Upper lobe of left lung (tissue), 6 donors: Measurements from ENCODE around the gene FEM1B. TPM values are rescaled to one million over a fixed set of nuclear protein-coding genes. Genes with fewer than 3 reads are reported as not detected.

Experiments used
- ATAC-seq, 2 donors: fragments of 200-7000 bp; cut with Tn5 transposase; one replicate each; pipeline ENCODE4 v1.9.1; 2022; ENCODE audit warnings: mild to moderate bottlenecking in 2 of 2, moderate library complexity in 2 of 2; ENCODE audit not compliant: low FRiP score in 2 of 2
- DNase-seq, 2 donors: peaks; one replicate each; pipeline ENCODE4 v3.0.0-alpha.2; 2019 to 2020
- H3K27ac ChIP-seq, 4 donors: fragments of 200-600 bp; sonication (generic); one replicate each; pipeline ENCODE4 v1.5.1; 2016 to 2019
- H3K27me3 ChIP-seq, 4 donors: fragments of 200-600 bp; sonication (generic); one replicate each; pipeline ENCODE4 v1.5.1; 2017 to 2019
- H3K36me3 ChIP-seq, 4 donors: fragments of 200-600 bp; sonication (generic); one replicate each; pipeline ENCODE4 v1.5.1; 2016 to 2019
- H3K4me1 ChIP-seq, 4 donors: fragments of 200-600 bp; sonication (generic); one replicate each; pipeline ENCODE4 v1.5.1; 2018 to 2019
- H3K4me3 ChIP-seq, 4 donors: fragments of 200-600 bp; sonication (generic); one replicate each; pipeline ENCODE4 v1.5.1; 2017 to 2019; ENCODE audit warnings: mild to moderate bottlenecking in 2 of 4, moderate library complexity in 1 of 4
- H3K9me3 ChIP-seq, 4 donors: fragments of 200-600 bp; sonication (generic); one replicate each; pipeline ENCODE4 v1.5.1; 2018 to 2019
- CTCF ChIP-seq, 6 experiments: fragments of 450-650 bp in 4 of 6; fragments of 200-600 bp in 2 of 6; sonication (generic) in 2 of 6; IDR thresholded peaks; one replicate each; pipeline ENCODE4 v1.5.1; 2016 to 2019; ENCODE audit warnings: antibody characterized with exemption in 6 of 6
- EP300 ChIP-seq, 4 donors: sonication (generic); formaldehyde crosslinking; IDR thresholded peaks; one replicate each; pipeline ENCODE4 v1.5.1; 2017; ENCODE audit warnings: antibody characterized with exemption in 4 of 4, control low read depth in 2 of 4
- POLR2A ChIP-seq, 4 donors: fragments of 450-650 bp; IDR thresholded peaks; one replicate each; pipeline ENCODE4 v1.5.1; 2016 to 2017; ENCODE audit warnings: antibody characterized with exemption in 4 of 4, mild to moderate bottlenecking in 2 of 4
- POLR2AphosphoS5 ChIP-seq, 2 donors: sonication (generic); formaldehyde crosslinking; IDR thresholded peaks; one replicate each; pipeline ENCODE4 v1.5.1; 2017; ENCODE audit warnings: antibody characterized with exemption in 2 of 2
- WGBS, 2 donors: methylation state at CpG; one replicate each; pipeline ENCODE4 v1.1.5; 2017 to 2018; 5-methylcytosine and 5-hydroxymethylcytosine counted together
- total RNA-seq, 6 donors: library from RNA; depleted of rRNA in 4 of 6; stranded (reverse); fragments of >200 nt in 4 of 6; gene quantifications; one replicate each; pipeline versions ENCODE4 v1.1.0 to v1.2.1, GENCODE V29; 2016 to 2021
- donor health status: DM: no; HTN: no; CAD: no; lungs with moderate emphysema.
- donor health status: DM: no; HTN: yes; CAD: no; lungs with severe emphysema.

Gene FEM1B
- total RNA-seq, 6 donors from 2014 or later = 16.0 to 58.8 (median 36.9) TPM

GRCh38 chr15:68277131-68277602 is 378 bp upstream of the FEM1B start:
- Histone ChIP-seq H3K27me3 (no peaks in the 10 kb centered on the region), H3K4me3 (peak overlapping the region; percentile 69 to 95 (median 87)), H3K4me1 (peaks cover 35 to 60% (median 49%) of the 10 kb centered on the region in 4 donors), H3K9me3 (no peaks in the 10 kb centered on the region), H3K36me3 (no peaks in the 10 kb centered on the region), H3K27ac (peak overlapping the region; percentile 94 to 99 (median 96))
- DNase-seq (peak in 1 of 2 donors; percentile 42), ATAC-seq (peak; percentile 16 to 63)
- WGBS, 2 donors = 0 to 4% methylated on average over 15 to 25 of the region's 25 CpGs
- TF ChIP-seq POLR2AphosphoS5 (IDR thresholded peaks at IDR 0.05) (no peak), EP300 (IDR thresholded peaks at IDR 0.05) (peak in 1 of 4 donors; percentile 1), POLR2A (IDR thresholded peaks at IDR 0.05) (no peak)

- WGBS, 2 donors = 0% methylated on average over 11 of the region's 22 CpGs; no CpG with 5 or more reads in 1 of the 2 donors
- DNase-seq (peak in 1 of 2 donors; percentile 54), ATAC-seq (no peak)
- Histone ChIP-seq H3K4me1 (peaks cover 42 to 63% (median 58%) of the 10 kb centered on the region in 4 donors), H3K27me3 (no peaks in the 10 kb centered on the region), H3K27ac (peak overlapping the region; percentile 94 to 99 (median 96)), H3K36me3 (no peaks in the 10 kb centered on the region), H3K9me3 (no peaks in the 10 kb centered on the region), H3K4me3 (peak overlapping the region; percentile 69 to 95 (median 87))
- TF ChIP-seq CTCF (IDR thresholded peaks at IDR 0.05) = peak in 2 of 6 experiments; percentile 15 to 45
- TF ChIP-seq POLR2A (IDR thresholded peaks at IDR 0.05) = no peak
These were observed 725 bp downstream of the FEM1B start for GRCh38 chr15:68278345-68278594.

GRCh38 chr15:68278595-68279405 is 1.3 kb downstream of the FEM1B start:
- Histone ChIP-seq H3K4me3 (peak overlapping the region; percentile 69 to 95 (median 87)), H3K27ac (peak overlapping the region; percentile 94 to 99 (median 96)), H3K36me3 (no peaks in the 10 kb centered on the region), H3K27me3 (no peaks in the 10 kb centered on the region), H3K4me1 (peaks cover 45 to 68% (median 59%) of the 10 kb centered on the region in 4 donors), H3K9me3 (no peaks in the 10 kb centered on the region)
- TF ChIP-seq POLR2AphosphoS5 (IDR thresholded peaks at IDR 0.05) (no peak), EP300 (IDR thresholded peaks at IDR 0.05) (no peak), CTCF (IDR thresholded peaks at IDR 0.05) (no peak), POLR2A (IDR thresholded peaks at IDR 0.05) (no peak)
- ATAC-seq (no peak), DNase-seq (no peak)
- WGBS, 2 donors = 2 to 3% methylated on average over 22 to 23 of the region's 23 CpGs

DNA sequence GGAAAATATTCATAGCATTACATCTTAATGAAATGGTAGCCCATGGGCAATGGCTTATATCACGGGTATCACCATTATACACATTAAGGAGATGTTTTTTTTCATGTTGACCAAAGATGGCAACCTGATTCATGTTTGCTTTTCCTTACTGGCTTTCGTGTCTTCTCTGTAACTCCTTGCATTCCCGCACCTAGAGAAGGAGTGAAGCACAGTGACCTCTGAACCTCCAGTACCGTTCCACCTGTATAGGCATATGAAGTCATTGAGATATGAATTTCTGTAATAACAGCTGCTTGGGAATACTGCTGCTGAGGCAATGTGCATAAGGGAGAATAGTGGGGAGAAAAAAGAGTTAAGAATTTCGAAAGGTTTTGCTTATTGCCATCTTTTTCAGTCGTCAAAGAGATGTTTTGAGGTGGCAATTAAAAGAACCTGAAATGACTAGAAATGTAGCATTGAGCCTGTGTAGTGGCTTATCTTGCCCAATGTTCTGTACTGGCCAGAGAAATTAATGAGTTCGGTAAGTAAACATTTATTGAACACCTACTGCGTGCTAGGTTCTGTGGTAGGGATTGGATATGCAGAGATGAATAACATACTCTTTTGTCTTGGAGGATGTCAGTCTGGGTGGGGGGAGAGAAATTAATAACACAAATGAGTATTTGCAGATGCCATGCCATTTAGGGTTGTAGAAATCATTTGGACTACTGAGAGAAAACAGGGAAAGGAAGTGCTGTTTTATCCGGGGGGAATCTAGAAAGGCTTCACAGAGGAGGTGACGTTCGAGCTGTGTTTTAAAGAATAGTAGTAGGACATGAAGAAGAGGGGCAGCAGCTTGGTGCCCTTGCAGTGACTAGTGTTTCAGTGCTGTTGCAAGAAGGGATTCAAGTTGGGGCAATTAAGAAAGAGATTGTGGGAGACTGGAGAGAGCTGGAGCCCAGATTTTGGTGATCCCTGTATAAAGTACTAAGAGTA is 2.5 kb downstream of the FEM1B start:
- Histone ChIP-seq H3K4me3 (peak overlapping the region; percentile 2 to 95 (median 79)), H3K36me3 (peaks cover 0 to 11% (median 3%) of the 10 kb centered on the region in 4 donors), H3K4me1 (peaks cover 48 to 70% (median 57%) of the 10 kb centered on the region in 4 donors), H3K9me3 (no peaks in the 10 kb centered on the region), H3K27ac (peak overlapping the region in 2 of 4 donors; percentile 20 to 99), H3K27me3 (no peaks in the 10 kb centered on the region)
- no peak for DNase-seq
- ATAC-seq = no peak
- 38% methylated on average over 11 of the region's 11 CpGs for whole genome bisulfite sequencing, 2 donors
- TF ChIP-seq CTCF (IDR thresholded peaks at IDR 0.05) (no peak), POLR2AphosphoS5 (IDR thresholded peaks at IDR 0.05) (no peak), EP300 (IDR thresholded peaks at IDR 0.05) (no peak), POLR2A (IDR thresholded peaks at IDR 0.05) (no peak)

DNA sequence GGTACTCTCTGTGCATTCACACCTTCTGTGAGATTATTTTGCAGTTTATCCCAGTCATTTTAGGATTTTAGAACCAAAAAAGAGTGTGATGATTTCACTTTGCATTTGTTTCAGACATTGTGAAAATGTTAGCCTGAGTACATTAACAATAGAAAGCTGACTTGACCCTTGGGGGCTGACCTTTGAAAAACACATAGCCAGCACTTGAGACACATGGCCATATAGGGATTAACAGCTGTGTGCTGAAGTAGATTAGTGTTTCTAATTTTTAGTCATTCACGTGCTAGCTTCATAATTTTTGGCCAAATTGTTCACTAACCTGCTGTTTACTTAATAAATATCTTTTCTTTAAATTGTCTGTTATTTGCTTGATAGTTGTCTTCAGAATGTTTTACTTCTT is 3.5 kb downstream of the FEM1B start:
- no peak for ATAC-seq
- peak overlapping the region in 3 of 4 donors; percentile 20 to 99 (median 31) for H3K27ac ChIP-seq
- TF ChIP-seq CTCF (IDR thresholded peaks at IDR 0.05) (no peak), POLR2AphosphoS5 (IDR thresholded peaks at IDR 0.05) (no peak), POLR2A (IDR thresholded peaks at IDR 0.05) (no peak), EP300 (IDR thresholded peaks at IDR 0.05) (no peak)
- DNase-seq = no peak
- no peaks in the 10 kb centered on the region for H3K9me3 ChIP-seq
- H3K36me3 ChIP-seq = peaks cover 0 to 12% (median 3%) of the 10 kb centered on the region in 4 donors
- H3K4me3 ChIP-seq = peak overlapping the region in 2 of 4 donors; percentile 69 to 89
- WGBS, 2 donors = 44 to 46% methylated on average over 1 of the region's 1 CpG
- no peaks in the 10 kb centered on the region for H3K27me3 ChIP-seq
- H3K4me1 ChIP-seq = peaks cover 57 to 79% (median 62%) of the 10 kb centered on the region in 4 donors
